NCI-H1417 treated with DMSO at 0.1 percent for 48 hours (cell line): ENCODE measurements around the gene AMOT.

Source experiments
- DNase-seq: peaks from one replicate; lab custom pipeline; 2025; lab: John Stamatoyannopoulos, UW

Gene AMOT

GRCh38 chrX:112841114-112841819, 636 bp upstream of the AMOT start:
- DNase-seq = peak; percentile 74

GRCh38 chrX:112839856-112840255, 775 bp downstream of the AMOT start:
- DNase-seq = no peak

- DNase-seq = no peak
Measured at GRCh38 chrX:112837531-112837930, 3.1 kb downstream of the AMOT start.

GRCh38 chrX:112835019-112835418, 5.6 kb downstream of the AMOT start:
- DNase-seq = no peak

GRCh38 chrX:112834031-112834845, 6.4 kb downstream of the AMOT start:
- DNase-seq = no peak

GRCh38 chrX:112832481-112833095, 8.0 kb downstream of the AMOT start:
- DNase-seq = no peak

- no peak for DNase-seq
Measured at GRCh38 chrX:112830540-112830939, 10.1 kb downstream of the AMOT start.

- no peak for DNase-seq
Measured at GRCh38 chrX:112827292-112827903, 13.2 kb downstream of the AMOT start.

- DNase-seq = no peak
Measured at GRCh38 chrX:112826023-112826422, 14.6 kb downstream of the AMOT start.

GRCh38 chrX:112822892-112823291, 17.7 kb downstream of the AMOT start:
- no peak for DNase-seq

GRCh38 chrX:112820364-112821268, 20.0 kb downstream of the AMOT start:
- peak; percentile 40 for DNase-seq

- no peak for DNase-seq
Measured at GRCh38 chrX:112819813-112820212, 20.8 kb downstream of the AMOT start.

- DNase-seq = no peak
Measured at GRCh38 chrX:112819008-112819640, 21.5 kb downstream of the AMOT start.

- no peak for DNase-seq
Measured at GRCh38 chrX:112818114-112819007, 22.3 kb downstream of the AMOT start.

- no peak for DNase-seq
Measured at GRCh38 chrX:112816908-112817307, 23.7 kb downstream of the AMOT start.

GRCh38 chrX:112814496-112814895, 26.1 kb downstream of the AMOT start:
- no peak for DNase-seq

- DNase-seq = no peak
Measured at GRCh38 chrX:112812741-112813140, 27.9 kb downstream of the AMOT start.

- DNase-seq = no peak
Measured at GRCh38 chrX:112808651-112809195, 31.9 kb downstream of the AMOT start.

- no peak for DNase-seq
Measured at GRCh38 chrX:112808007-112808406, 32.6 kb downstream of the AMOT start.

GRCh38 chrX:112803060-112803459, 37.6 kb downstream of the AMOT start:
- DNase-seq = no peak
